ENCODE measurements around the gene TAAR1. TPM values are rescaled to one million over a fixed set of nuclear protein-coding genes. Genes with fewer than 3 reads are reported as not detected.

TAAR1 gene
- polyA plus RNA-seq, 4 donors: 0.15 to 0.32 (median 0.17) TPM; not detected in 1

DNA sequence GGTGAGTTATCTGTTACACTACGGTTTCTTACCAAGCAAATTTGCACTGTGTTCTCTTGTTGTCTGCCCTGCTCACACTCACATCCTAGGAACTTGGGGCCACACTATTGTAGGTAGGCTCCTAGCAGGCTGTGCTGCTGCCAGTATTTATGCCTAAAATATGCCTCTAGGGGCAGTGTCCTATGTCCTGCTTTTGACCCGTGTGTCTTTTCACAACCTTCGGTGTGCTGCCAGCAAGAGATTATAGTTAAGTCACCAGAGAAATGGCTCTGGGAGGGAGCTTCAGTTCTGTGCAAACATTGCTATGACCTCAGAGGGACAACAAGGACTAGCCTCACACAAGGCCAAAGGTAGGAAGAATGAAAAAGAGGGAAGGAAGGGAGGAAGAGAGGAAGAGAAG is 60.5 kb downstream of the TAAR1 start:
- DNase-seq (ENCODE audit: low read depth in 4 of 4, low spot score in 3 of 4): no peak

- no peak for DNase-seq (ENCODE audit: low read depth in 4 of 4, low spot score in 3 of 4)
These were observed 62.8 kb downstream of the TAAR1 start for GRCh38 chr6:132596201-132596600.

Other genes with a start within 250 kb of the TAAR1 start
- gene STX7, start 146.1 kb downstream of the TAAR1 start, polyA plus RNA-seq (ENCODE audit: insufficient read length in 4 of 4): 10 to 100 TPM; 75.9 to 98.3 (median 91.4) TPM
- not detected for gene TAAR9, start 120.9 kb downstream of the TAAR1 start, polyA plus RNA-seq (ENCODE audit: insufficient read length in 4 of 4)
- gene TAAR8, start 106.5 kb downstream of the TAAR1 start, polyA plus RNA-seq (ENCODE audit: insufficient read length in 4 of 4): not detected
- under 1 TPM in 1 of 4 donors, not detected in 3; 0.17 TPM for gene TAAR6, start 88.9 kb downstream of the TAAR1 start, polyA plus RNA-seq (ENCODE audit: insufficient read length in 4 of 4)
- not detected for gene TAAR5, start 69.4 kb downstream of the TAAR1 start, polyA plus RNA-seq (ENCODE audit: insufficient read length in 4 of 4)
- not detected for gene TAAR2, start 34.9 kb downstream of the TAAR1 start, polyA plus RNA-seq (ENCODE audit: insufficient read length in 4 of 4)
- gene VNN1, start 54.9 kb upstream of the TAAR1 start, polyA plus RNA-seq (ENCODE audit: insufficient read length in 4 of 4): 1 to 10 TPM in 1 of 4 donors, under 1 TPM in 3; 0.09 to 1.5 (median 0.19) TPM
- gene VNN2, start 98.7 kb upstream of the TAAR1 start, polyA plus RNA-seq (ENCODE audit: insufficient read length in 4 of 4): 1 to 10 TPM; 2.0 to 2.6 (median 2.5) TPM
- 10 to 100 TPM; 31.3 to 40.7 (median 33.7) TPM for gene SLC18B1, start 139.5 kb upstream of the TAAR1 start, polyA plus RNA-seq (ENCODE audit: insufficient read length in 4 of 4)
- gene RPS12, start 155.4 kb upstream of the TAAR1 start, polyA plus RNA-seq (ENCODE audit: insufficient read length in 4 of 4): 1,000 to 10,000 TPM; 1,868 to 2,354 (median 1,911) TPM